A673 (cell line): ENCODE data around the gene MRTFA.

Experiments used
- EZH2 ChIP-seq: fragments of 200-600 bp; sonication (generic); IDR thresholded peaks from 2 replicates; pipeline ENCODE4 v1.6.1; 2017; ENCODE audit warnings: borderline replicate concordance, low read depth, mild to moderate bottlenecking, mixed read lengths, antibody characterized with exemption, low read length; ENCODE audit not compliant: poor library complexity, severe bottlenecking
- TF ChIP-seq, protein P1 (sequence below): fragments of 300-800, 200-600 bp; sonication (generic); conservative IDR thresholded peaks from 2 replicates; pipeline ENCODE4 v1.5.1; 2017; ENCODE audit warnings: low read depth, mild to moderate bottlenecking, antibody characterized with exemption, low read length, moderate library complexity, mixed read lengths

DNA sequence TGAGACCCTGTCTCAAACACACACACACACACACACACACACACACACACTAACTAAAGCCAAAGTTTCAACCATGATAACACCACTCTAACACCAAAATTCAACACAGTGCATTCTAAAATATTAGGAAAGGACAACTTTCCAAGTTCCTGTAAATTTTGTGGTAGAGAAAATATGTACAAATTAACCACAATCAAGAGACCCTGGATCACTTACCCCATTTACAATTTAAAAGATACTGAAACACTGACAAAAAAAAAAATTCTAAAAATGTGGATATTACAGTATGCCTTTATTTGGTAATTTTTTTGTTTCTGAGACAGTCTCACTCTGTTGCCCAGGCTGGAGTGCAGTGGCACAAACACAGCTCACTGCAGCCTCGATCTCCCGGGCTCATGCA is 9.7 kb downstream of the MRTFA start:
- TF ChIP-seq, protein P1, sequence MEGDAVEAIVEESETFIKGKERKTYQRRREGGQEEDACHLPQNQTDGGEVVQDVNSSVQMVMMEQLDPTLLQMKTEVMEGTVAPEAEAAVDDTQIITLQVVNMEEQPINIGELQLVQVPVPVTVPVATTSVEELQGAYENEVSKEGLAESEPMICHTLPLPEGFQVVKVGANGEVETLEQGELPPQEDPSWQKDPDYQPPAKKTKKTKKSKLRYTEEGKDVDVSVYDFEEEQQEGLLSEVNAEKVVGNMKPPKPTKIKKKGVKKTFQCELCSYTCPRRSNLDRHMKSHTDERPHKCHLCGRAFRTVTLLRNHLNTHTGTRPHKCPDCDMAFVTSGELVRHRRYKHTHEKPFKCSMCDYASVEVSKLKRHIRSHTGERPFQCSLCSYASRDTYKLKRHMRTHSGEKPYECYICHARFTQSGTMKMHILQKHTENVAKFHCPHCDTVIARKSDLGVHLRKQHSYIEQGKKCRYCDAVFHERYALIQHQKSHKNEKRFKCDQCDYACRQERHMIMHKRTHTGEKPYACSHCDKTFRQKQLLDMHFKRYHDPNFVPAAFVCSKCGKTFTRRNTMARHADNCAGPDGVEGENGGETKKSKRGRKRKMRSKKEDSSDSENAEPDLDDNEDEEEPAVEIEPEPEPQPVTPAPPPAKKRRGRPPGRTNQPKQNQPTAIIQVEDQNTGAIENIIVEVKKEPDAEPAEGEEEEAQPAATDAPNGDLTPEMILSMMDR = no peak
- no peak for TF ChIP-seq EZH2
